HepG2 (cell line): Measurements from ENCODE around the gene MPZL3. TPM values are rescaled to one million over a fixed set of nuclear protein-coding genes. Genes with fewer than 3 reads are reported as not detected.
A peak's percentile ranks its signal among the peaks of the same experiment; 100 is the strongest.

Experiments
- ARHGAP35 ChIP-seq: sonication (generic); formaldehyde crosslinking; IDR thresholded peaks from 2 replicates; pipeline ENCODE4 v1.9.0; 2022; ENCODE audit warnings: mild to moderate bottlenecking, inconsistent platforms, moderate library complexity, missing genetic modification reagents, borderline replicate concordance
- ETV6 ChIP-seq: sonication (generic); formaldehyde crosslinking; conservative IDR thresholded peaks from 2 replicates; pipeline ENCODE4 v1.4.0; 2020; ENCODE audit warnings: missing genetic modification reagents
- KDM4B ChIP-seq: sonication (generic); formaldehyde crosslinking; IDR thresholded peaks from 2 replicates; pipeline ENCODE4 v1.4.0; 2020; ENCODE audit warnings: missing genetic modification reagents
- NCOA1 ChIP-seq: sonication (generic); formaldehyde crosslinking; IDR thresholded peaks from 2 replicates; pipeline ENCODE4 v1.9.0; 2021; ENCODE audit warnings: missing genetic modification reagents
- NR3C1 ChIP-seq: sonication (generic); formaldehyde crosslinking; IDR thresholded peaks from 2 replicates; pipeline ENCODE4 v1.4.0; 2020; ENCODE audit warnings: missing genetic modification reagents
- RFX1 ChIP-seq: fragments of 450-650 bp; IDR thresholded peaks from 2 replicates; pipeline ENCODE4 v1.6.1; 2017
- ZNF12 ChIP-seq: sonication (generic); formaldehyde crosslinking; IDR thresholded peaks from 2 replicates; pipeline ENCODE4 v1.5.0; 2020; ENCODE audit warnings: missing genetic modification reagents
- ZNF143 ChIP-seq: sonication (generic); formaldehyde crosslinking; IDR thresholded peaks from 2 replicates; pipeline ENCODE4 v1.4.0; 2020; ENCODE audit warnings: missing genetic modification reagents
- ZNF317 ChIP-seq: sonication (generic); formaldehyde crosslinking; IDR thresholded peaks from 2 replicates; pipeline ENCODE4 v1.5.0; 2020; ENCODE audit warnings: mild to moderate bottlenecking, missing genetic modification reagents
- ZNF484 ChIP-seq: sonication (generic); formaldehyde crosslinking; IDR thresholded peaks from 2 replicates; pipeline ENCODE4 v1.5.1; 2020; ENCODE audit warnings: mild to moderate bottlenecking, low read depth, missing genetic modification reagents, borderline replicate concordance
- ZNF552 ChIP-seq: sonication (generic); formaldehyde crosslinking; IDR thresholded peaks from 2 replicates; pipeline ENCODE4 v1.9.0; 2022; ENCODE audit warnings: missing genetic modification reagents, mild to moderate bottlenecking, borderline replicate concordance
- ZNF850 ChIP-seq: sonication (generic); formaldehyde crosslinking; conservative IDR thresholded peaks from 2 replicates; pipeline ENCODE4 v1.9.0; 2021; ENCODE audit warnings: mild to moderate bottlenecking, missing genetic modification reagents
- polyA plus RNA-seq, 8 experiments: library from polyadenylated mRNA; depleted of rRNA in 3 of 8; stranded (reverse) in 7 of 8; unstranded in 1 of 8; fragments of >200 nt; fragmentation: Illumina TruSeq in 4 of 8; extraction: Trizol in 4 of 8; gene quantifications; 2 replicates each; pipeline versions ENCODE4 v1.2.1 to v1.2.3, GENCODE V29; 2011 to 2016; ENCODE audit warnings: low read depth in 4 of 8, missing spikeins in 1 of 8, mixed read lengths in 1 of 8; ENCODE audit not compliant: insufficient read depth in 1 of 8
- total RNA-seq, 5 experiments: library from RNA; depleted of rRNA; stranded (reverse); fragments of >200 nt; fragmentation: Illumina TruSeq; extraction: Trizol; gene quantifications; 2 replicates each; pipeline ENCODE4 v1.2.3, GENCODE V29; 2016; ENCODE audit warnings: low read depth in 1 of 5
- TF ChIP-seq, protein P1 (sequence below): sonication (generic); formaldehyde crosslinking; IDR thresholded peaks from 2 replicates; pipeline ENCODE4 v1.4.0; 2020; ENCODE audit warnings: mild to moderate bottlenecking, missing genetic modification reagents
- TF ChIP-seq, protein P2 (sequence below): sonication (generic); formaldehyde crosslinking; IDR thresholded peaks from 2 replicates; pipeline ENCODE4 v1.8.0; 2022; ENCODE audit warnings: missing genetic modification reagents, mild to moderate bottlenecking, inconsistent platforms, borderline replicate concordance
- TF ChIP-seq, protein P3 (sequence below): sonication (generic); formaldehyde crosslinking; IDR thresholded peaks from 2 replicates; pipeline ENCODE4 v1.9.0; 2021; ENCODE audit warnings: missing genetic modification reagents, mild to moderate bottlenecking, borderline replicate concordance
- TF ChIP-seq, protein P4 (sequence below): sonication (generic); formaldehyde crosslinking; IDR thresholded peaks from 2 replicates; pipeline ENCODE4 v1.4.0; 2020; ENCODE audit warnings: missing genetic modification reagents, mild to moderate bottlenecking, borderline replicate concordance
- TF ChIP-seq, protein P5 (sequence below): sonication (generic); formaldehyde crosslinking; IDR thresholded peaks from 2 replicates; pipeline ENCODE4 v1.4.0; 2020; ENCODE audit warnings: missing genetic modification reagents, borderline replicate concordance
- TF ChIP-seq, protein P6 (sequence below): sonication (generic); formaldehyde crosslinking; IDR thresholded peaks from 2 replicates; pipeline ENCODE4 v1.4.0; 2020; ENCODE audit warnings: missing genetic modification reagents

The MPZL3 gene
- total and polyA plus RNA-seq, 2 of the 13 experiments (the other 11 are each of a cell fraction or from before 2014, with no cell fraction given): 5.3 to 9.3 TPM

DNA sequence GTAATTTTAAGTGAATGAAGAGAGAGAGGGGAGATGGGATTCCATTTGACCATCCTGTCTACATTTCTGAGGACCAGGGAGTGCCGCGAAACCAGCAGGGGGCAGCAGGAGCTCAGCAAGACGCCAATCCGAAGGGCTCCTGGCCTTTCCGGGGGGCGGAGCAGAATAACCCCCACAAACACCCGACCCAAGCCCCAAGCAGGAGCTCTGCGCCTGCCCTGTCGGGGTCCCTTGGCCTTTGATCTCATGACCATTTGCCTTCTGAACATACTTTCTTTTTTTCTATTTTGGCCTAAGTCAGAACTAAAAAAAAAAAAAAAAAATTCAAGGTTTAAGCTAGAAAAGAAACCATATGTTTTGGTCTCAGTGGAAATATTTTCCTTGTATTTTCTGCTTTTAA is 53.8 kb downstream of the MPZL3 start (continued):
- TF ChIP-seq, protein P1, sequence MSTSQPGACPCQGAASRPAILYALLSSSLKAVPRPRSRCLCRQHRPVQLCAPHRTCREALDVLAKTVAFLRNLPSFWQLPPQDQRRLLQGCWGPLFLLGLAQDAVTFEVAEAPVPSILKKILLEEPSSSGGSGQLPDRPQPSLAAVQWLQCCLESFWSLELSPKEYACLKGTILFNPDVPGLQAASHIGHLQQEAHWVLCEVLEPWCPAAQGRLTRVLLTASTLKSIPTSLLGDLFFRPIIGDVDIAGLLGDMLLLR (CRISPR knock-in tag): no peak
- TF ChIP-seq ARHGAP35 (CRISPR knock-in tag) (no peak), NCOA1 (no peak), ZNF552 (CRISPR knock-in tag) (no peak), ETV6 (CRISPR knock-in tag) (no peak), RFX1 (no peak), ZNF143 (CRISPR knock-in tag) (no peak), ZNF317 (CRISPR knock-in tag) (0 out of 2 replicates have a peak, but pooled peaks have one; percentile 35), KDM4B (CRISPR knock-in tag) (no peak), ZNF484 (CRISPR knock-in tag) (no peak), NR3C1 (CRISPR knock-in tag) (no peak), ZNF850 (CRISPR knock-in tag) (no peak), ZNF12 (CRISPR knock-in tag) (no peak)
- TF ChIP-seq, protein P2, sequence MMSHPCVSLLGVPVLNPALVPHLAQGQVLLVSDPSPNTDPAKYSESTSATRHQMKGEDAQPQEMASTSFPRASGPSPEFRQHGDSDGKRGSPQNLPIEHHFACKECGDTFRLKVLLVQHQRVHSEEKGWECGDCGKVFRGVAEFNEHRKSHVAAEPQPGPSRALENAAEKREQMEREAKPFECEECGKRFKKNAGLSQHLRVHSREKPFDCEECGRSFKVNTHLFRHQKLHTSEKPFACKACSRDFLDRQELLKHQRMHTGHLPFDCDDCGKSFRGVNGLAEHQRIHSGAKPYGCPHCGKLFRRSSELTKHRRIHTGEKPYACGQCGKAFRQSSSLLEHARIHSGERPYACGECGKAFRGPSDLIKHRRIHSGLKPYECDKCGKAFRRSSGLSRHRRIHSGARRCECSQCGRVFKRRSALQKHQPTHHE: no peak
- TF ChIP-seq, protein P3, sequence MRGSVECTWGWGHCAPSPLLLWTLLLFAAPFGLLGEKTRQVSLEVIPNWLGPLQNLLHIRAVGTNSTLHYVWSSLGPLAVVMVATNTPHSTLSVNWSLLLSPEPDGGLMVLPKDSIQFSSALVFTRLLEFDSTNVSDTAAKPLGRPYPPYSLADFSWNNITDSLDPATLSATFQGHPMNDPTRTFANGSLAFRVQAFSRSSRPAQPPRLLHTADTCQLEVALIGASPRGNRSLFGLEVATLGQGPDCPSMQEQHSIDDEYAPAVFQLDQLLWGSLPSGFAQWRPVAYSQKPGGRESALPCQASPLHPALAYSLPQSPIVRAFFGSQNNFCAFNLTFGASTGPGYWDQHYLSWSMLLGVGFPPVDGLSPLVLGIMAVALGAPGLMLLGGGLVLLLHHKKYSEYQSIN: no peak
- TF ChIP-seq, protein P4, sequence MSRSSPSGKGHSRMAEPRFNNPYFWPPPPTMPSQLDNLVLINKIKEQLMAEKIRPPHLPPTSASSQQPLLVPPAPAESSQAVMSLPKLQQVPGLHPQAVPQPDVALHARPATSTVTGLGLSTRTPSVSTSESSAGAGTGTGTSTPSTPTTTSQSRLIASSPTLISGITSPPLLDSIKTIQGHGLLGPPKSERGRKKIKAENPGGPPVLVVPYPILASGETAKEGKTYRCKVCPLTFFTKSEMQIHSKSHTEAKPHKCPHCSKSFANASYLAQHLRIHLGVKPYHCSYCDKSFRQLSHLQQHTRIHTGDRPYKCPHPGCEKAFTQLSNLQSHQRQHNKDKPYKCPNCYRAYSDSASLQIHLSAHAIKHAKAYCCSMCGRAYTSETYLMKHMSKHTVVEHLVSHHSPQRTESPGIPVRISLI (CRISPR knock-in tag): peak; percentile 65
- TF ChIP-seq, protein P5, sequence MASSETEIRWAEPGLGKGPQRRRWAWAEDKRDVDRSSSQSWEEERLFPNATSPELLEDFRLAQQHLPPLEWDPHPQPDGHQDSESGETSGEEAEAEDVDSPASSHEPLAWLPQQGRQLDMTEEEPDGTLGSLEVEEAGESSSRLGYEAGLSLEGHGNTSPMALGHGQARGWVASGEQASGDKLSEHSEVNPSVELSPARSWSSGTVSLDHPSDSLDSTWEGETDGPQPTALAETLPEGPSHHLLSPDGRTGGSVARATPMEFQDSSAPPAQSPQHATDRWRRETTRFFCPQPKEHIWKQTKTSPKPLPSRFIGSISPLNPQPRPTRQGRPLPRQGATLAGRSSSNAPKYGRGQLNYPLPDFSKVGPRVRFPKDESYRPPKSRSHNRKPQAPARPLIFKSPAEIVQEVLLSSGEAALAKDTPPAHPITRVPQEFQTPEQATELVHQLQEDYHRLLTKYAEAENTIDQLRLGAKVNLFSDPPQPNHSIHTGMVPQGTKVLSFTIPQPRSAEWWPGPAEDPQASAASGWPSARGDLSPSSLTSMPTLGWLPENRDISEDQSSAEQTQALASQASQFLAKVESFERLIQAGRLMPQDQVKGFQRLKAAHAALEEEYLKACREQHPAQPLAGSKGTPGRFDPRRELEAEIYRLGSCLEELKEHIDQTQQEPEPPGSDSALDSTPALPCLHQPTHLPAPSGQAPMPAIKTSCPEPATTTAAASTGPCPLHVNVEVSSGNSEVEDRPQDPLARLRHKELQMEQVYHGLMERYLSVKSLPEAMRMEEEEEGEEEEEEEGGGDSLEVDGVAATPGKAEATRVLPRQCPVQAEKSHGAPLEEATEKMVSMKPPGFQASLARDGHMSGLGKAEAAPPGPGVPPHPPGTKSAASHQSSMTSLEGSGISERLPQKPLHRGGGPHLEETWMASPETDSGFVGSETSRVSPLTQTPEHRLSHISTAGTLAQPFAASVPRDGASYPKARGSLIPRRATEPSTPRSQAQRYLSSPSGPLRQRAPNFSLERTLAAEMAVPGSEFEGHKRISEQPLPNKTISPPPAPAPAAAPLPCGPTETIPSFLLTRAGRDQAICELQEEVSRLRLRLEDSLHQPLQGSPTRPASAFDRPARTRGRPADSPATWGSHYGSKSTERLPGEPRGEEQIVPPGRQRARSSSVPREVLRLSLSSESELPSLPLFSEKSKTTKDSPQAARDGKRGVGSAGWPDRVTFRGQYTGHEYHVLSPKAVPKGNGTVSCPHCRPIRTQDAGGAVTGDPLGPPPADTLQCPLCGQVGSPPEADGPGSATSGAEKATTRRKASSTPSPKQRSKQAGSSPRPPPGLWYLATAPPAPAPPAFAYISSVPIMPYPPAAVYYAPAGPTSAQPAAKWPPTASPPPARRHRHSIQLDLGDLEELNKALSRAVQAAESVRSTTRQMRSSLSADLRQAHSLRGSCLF (CRISPR knock-in tag): no peak
- TF ChIP-seq, protein P6, sequence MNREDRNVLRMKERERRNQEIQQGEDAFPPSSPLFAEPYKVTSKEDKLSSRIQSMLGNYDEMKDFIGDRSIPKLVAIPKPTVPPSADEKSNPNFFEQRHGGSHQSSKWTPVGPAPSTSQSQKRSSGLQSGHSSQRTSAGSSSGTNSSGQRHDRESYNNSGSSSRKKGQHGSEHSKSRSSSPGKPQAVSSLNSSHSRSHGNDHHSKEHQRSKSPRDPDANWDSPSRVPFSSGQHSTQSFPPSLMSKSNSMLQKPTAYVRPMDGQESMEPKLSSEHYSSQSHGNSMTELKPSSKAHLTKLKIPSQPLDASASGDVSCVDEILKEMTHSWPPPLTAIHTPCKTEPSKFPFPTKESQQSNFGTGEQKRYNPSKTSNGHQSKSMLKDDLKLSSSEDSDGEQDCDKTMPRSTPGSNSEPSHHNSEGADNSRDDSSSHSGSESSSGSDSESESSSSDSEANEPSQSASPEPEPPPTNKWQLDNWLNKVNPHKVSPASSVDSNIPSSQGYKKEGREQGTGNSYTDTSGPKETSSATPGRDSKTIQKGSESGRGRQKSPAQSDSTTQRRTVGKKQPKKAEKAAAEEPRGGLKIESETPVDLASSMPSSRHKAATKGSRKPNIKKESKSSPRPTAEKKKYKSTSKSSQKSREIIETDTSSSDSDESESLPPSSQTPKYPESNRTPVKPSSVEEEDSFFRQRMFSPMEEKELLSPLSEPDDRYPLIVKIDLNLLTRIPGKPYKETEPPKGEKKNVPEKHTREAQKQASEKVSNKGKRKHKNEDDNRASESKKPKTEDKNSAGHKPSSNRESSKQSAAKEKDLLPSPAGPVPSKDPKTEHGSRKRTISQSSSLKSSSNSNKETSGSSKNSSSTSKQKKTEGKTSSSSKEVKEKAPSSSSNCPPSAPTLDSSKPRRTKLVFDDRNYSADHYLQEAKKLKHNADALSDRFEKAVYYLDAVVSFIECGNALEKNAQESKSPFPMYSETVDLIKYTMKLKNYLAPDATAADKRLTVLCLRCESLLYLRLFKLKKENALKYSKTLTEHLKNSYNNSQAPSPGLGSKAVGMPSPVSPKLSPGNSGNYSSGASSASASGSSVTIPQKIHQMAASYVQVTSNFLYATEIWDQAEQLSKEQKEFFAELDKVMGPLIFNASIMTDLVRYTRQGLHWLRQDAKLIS (CRISPR knock-in tag): no peak
